Activated gamma-delta T cell (primary cell): ENCODE data around the gene ZNF211.
A peak's percentile ranks its signal among the peaks of the same experiment; 100 is the strongest.

Experiments
- DNase-seq: peaks from one replicate; lab custom pipeline; 2025; lab: John Stamatoyannopoulos, UW
- total RNA-seq, 2 donors: gene quantifications; one replicate each; lab custom pipeline; 2026; lab: John Stamatoyannopoulos, UW

ZNF211 gene
- 70.4 to 94.0 reads per million in 2 donors for total RNA-seq

- peak; percentile 53 for DNase-seq
Measured at GRCh38 chr19:57632987-57633831, at the start of gene ZNF211. TSS of gene ZNF211 (plus strand) at chr19:57633168. CDS start at chr19:57633347, 179 bp downstream.

GRCh38 chr19:57583521-57584416, 49.2 kb upstream of the ZNF211 start, which contains the start of gene ZIK1:
TSS of gene ZIK1 (plus strand) at chr19:57584145. CDS start at chr19:57584357, 212 bp downstream.
- peak; percentile 47 for DNase-seq

GRCh38 chr19:57587529-57587928, 45.4 kb upstream of the ZNF211 start:
- DNase-seq, result no peak

- no peak for DNase-seq
Measured at GRCh38 chr19:57599377-57599760, 33.6 kb upstream of the ZNF211 start.

- DNase-seq, result peak; percentile 32
Measured at GRCh38 chr19:57599761-57600383, 33.1 kb upstream of the ZNF211 start, which contains the start of gene ZNF530. TSS of gene ZNF530 (plus strand) at chr19:57599885. CDS start at chr19:57604346, 4,461 bp downstream.

- DNase-seq, result no peak
Measured at GRCh38 chr19:57606931-57607330, 26.0 kb upstream of the ZNF211 start.

GRCh38 chr19:57611113-57611512, 21.9 kb upstream of the ZNF211 start:
- no peak for DNase-seq

GRCh38 chr19:57613941-57614743, 18.8 kb upstream of the ZNF211 start, which contains the start of gene ZNF134:
TSS of gene ZNF134 (plus strand) at chr19:57614242. CDS start at chr19:57619469, 5,227 bp downstream.
- DNase-seq, result peak; percentile 58

GRCh38 chr19:57615346-57615745, 17.6 kb upstream of the ZNF211 start:
- DNase-seq, result no peak

GRCh38 chr19:57620673-57621348, 12.2 kb upstream of the ZNF211 start:
- no peak for DNase-seq

GRCh38 chr19:57623091-57623490, 9.9 kb upstream of the ZNF211 start:
- no peak for DNase-seq

GRCh38 chr19:57633832-57634131, 814 bp downstream of the ZNF211 start:
- no peak for DNase-seq

GRCh38 chr19:57637379-57637778, 4.4 kb downstream of the ZNF211 start:
- no peak for DNase-seq

GRCh38 chr19:57641715-57642234, 8.8 kb downstream of the ZNF211 start:
- no peak for DNase-seq

- no peak for DNase-seq
Measured at GRCh38 chr19:57642396-57643046, 9.6 kb downstream of the ZNF211 start.

- DNase-seq, result no peak
Measured at GRCh38 chr19:57643734-57644133, 10.8 kb downstream of the ZNF211 start.

GRCh38 chr19:57648331-57649003, 15.5 kb downstream of the ZNF211 start:
- no peak for DNase-seq

GRCh38 chr19:57651654-57651996, 18.7 kb downstream of the ZNF211 start:
- no peak for DNase-seq

- DNase-seq, result no peak
Measured at GRCh38 chr19:57653689-57654088, 20.7 kb downstream of the ZNF211 start.
